Measurements from ENCODE around the gene SMOC1.
"Not testable (repeated sequence)": the region's sequence is repeated elsewhere in the genome, so short reads cannot be mapped to it uniquely, and the experiment has no call there.

The SMOC1 gene

GRCh38 chr14:69900603-69901002, 21.4 kb downstream of the SMOC1 start:
- ChIA-PET POLR2A (no interaction called here), CTCF (no interaction called here)
- no peak for DNase-seq (ENCODE audit: extremely low spot score)
- TF ChIP-seq ARNT (IDR thresholded peaks at IDR 0.05) (no peak), PKNOX1 (IDR thresholded peaks at IDR 0.05) (no peak), HDGF (IDR thresholded peaks at IDR 0.05; ENCODE audit: borderline replicate concordance) (no peak), CTBP1 (IDR thresholded peaks at IDR 0.05; ENCODE audit: borderline replicate concordance) (no peak), LEF1 (IDR thresholded peaks at IDR 0.05; ENCODE audit: borderline replicate concordance) (no peak), ELF4 (IDR thresholded peaks at IDR 0.05) (no peak), BHLHE40 (IDR thresholded peaks at IDR 0.05; ENCODE audit: borderline replicate concordance) (no peak), NFRKB (IDR thresholded peaks at IDR 0.05) (no peak), FOXA1 (IDR thresholded peaks at IDR 0.05) (no peak), FOXM1 (IDR thresholded peaks at IDR 0.05; ENCODE audit: borderline replicate concordance) (no peak), FOXK2 (IDR thresholded peaks at IDR 0.05) (no peak), ZNF384 (IDR thresholded peaks at IDR 0.05) (no peak), TARDBP (IDR thresholded peaks at IDR 0.05) (no peak), L3MBTL2 (conservative IDR thresholded peaks at IDR 0.05) (no peak), SUZ12 (IDR thresholded peaks at IDR 0.05) (no peak), SP1 (IDR thresholded peaks at IDR 0.05) (no peak)

GRCh38 chr14:69901113-69901951, 22.1 kb downstream of the SMOC1 start:
- no peak for TF ChIP-seq FOXK2 (IDR thresholded peaks at IDR 0.05)
- TF ChIP-seq CTBP1 (IDR thresholded peaks at IDR 0.05; ENCODE audit: borderline replicate concordance) = no peak
- no peak for TF ChIP-seq FOXA1 (IDR thresholded peaks at IDR 0.05)
- no peak for TF ChIP-seq ZNF384 (IDR thresholded peaks at IDR 0.05)
- TF ChIP-seq ARNT (IDR thresholded peaks at IDR 0.05) = no peak
- no peak for TF ChIP-seq FOXM1 (IDR thresholded peaks at IDR 0.05; ENCODE audit: borderline replicate concordance)
- no peak for TF ChIP-seq L3MBTL2 (conservative IDR thresholded peaks at IDR 0.05)
- TF ChIP-seq ELF4 (IDR thresholded peaks at IDR 0.05) = no peak
- TF ChIP-seq SUZ12 (IDR thresholded peaks at IDR 0.05) = no peak
- TF ChIP-seq TARDBP (IDR thresholded peaks at IDR 0.05) = no peak
- TF ChIP-seq BHLHE40 (IDR thresholded peaks at IDR 0.05; ENCODE audit: borderline replicate concordance) = no peak
- no peak for TF ChIP-seq LEF1 (IDR thresholded peaks at IDR 0.05; ENCODE audit: borderline replicate concordance)
- no peak for TF ChIP-seq SP1 (IDR thresholded peaks at IDR 0.05)
- TF ChIP-seq HDGF (IDR thresholded peaks at IDR 0.05; ENCODE audit: borderline replicate concordance) = no peak
- TF ChIP-seq NFRKB (IDR thresholded peaks at IDR 0.05) = no peak
- no peak for TF ChIP-seq PKNOX1 (IDR thresholded peaks at IDR 0.05)
- CTCF ChIA-PET = no interaction called here
- no peak for DNase-seq (ENCODE audit: extremely low spot score)
- POLR2A ChIA-PET = no interaction called here

GRCh38 chr14:69903046-69903445, 23.8 kb downstream of the SMOC1 start:
- DNase-seq (ENCODE audit: extremely low spot score); CTCF ChIA-PET; POLR2A ChIA-PET: not testable (repeated sequence)

GRCh38 chr14:69904246-69904645, 25.0 kb downstream of the SMOC1 start:
- DNase-seq (ENCODE audit: extremely low spot score) = no peak
- TF ChIP-seq ZNF384 (IDR thresholded peaks at IDR 0.05) (no peak), ELF4 (IDR thresholded peaks at IDR 0.05) (no peak), NFRKB (IDR thresholded peaks at IDR 0.05) (no peak), CTBP1 (IDR thresholded peaks at IDR 0.05; ENCODE audit: borderline replicate concordance) (no peak), SP1 (IDR thresholded peaks at IDR 0.05) (no peak), HDGF (IDR thresholded peaks at IDR 0.05; ENCODE audit: borderline replicate concordance) (no peak), LEF1 (IDR thresholded peaks at IDR 0.05; ENCODE audit: borderline replicate concordance) (no peak), SUZ12 (IDR thresholded peaks at IDR 0.05) (no peak)
- ChIA-PET POLR2A (no interaction called here), CTCF (no interaction called here)

- no peak for TF ChIP-seq L3MBTL2 (conservative IDR thresholded peaks at IDR 0.05)
- no peak for TF ChIP-seq CTBP1 (IDR thresholded peaks at IDR 0.05; ENCODE audit: borderline replicate concordance)
- TF ChIP-seq ARNT (IDR thresholded peaks at IDR 0.05) = no peak
- no peak for TF ChIP-seq SP1 (IDR thresholded peaks at IDR 0.05)
- TF ChIP-seq FOXM1 (IDR thresholded peaks at IDR 0.05; ENCODE audit: borderline replicate concordance) = no peak
- no peak for TF ChIP-seq TARDBP (IDR thresholded peaks at IDR 0.05)
- no peak for TF ChIP-seq PKNOX1 (IDR thresholded peaks at IDR 0.05)
- TF ChIP-seq FOXA1 (IDR thresholded peaks at IDR 0.05) = no peak
- no peak for TF ChIP-seq ELF4 (IDR thresholded peaks at IDR 0.05)
- TF ChIP-seq FOXK2 (IDR thresholded peaks at IDR 0.05) = no peak
- TF ChIP-seq NFRKB (IDR thresholded peaks at IDR 0.05) = no peak
- TF ChIP-seq LEF1 (IDR thresholded peaks at IDR 0.05; ENCODE audit: borderline replicate concordance) = no peak
- no peak for TF ChIP-seq SUZ12 (IDR thresholded peaks at IDR 0.05)
- TF ChIP-seq BHLHE40 (IDR thresholded peaks at IDR 0.05; ENCODE audit: borderline replicate concordance) = no peak
- CTCF ChIA-PET = no interaction called here
- no peak for DNase-seq (ENCODE audit: extremely low spot score)
- POLR2A ChIA-PET = no interaction called here
These were observed 27.0 kb downstream of the SMOC1 start for GRCh38 chr14:69906201-69906600.

- TF ChIP-seq NFRKB (IDR thresholded peaks at IDR 0.05) (no peak), FOXK2 (IDR thresholded peaks at IDR 0.05) (no peak), HDGF (IDR thresholded peaks at IDR 0.05; ENCODE audit: borderline replicate concordance) (no peak), FOXM1 (IDR thresholded peaks at IDR 0.05; ENCODE audit: borderline replicate concordance) (no peak), ZNF384 (IDR thresholded peaks at IDR 0.05) (no peak), CTBP1 (IDR thresholded peaks at IDR 0.05; ENCODE audit: borderline replicate concordance) (no peak), FOXA1 (IDR thresholded peaks at IDR 0.05) (no peak), ELF4 (IDR thresholded peaks at IDR 0.05) (no peak), PKNOX1 (IDR thresholded peaks at IDR 0.05) (no peak), SP1 (IDR thresholded peaks at IDR 0.05) (no peak)
- ChIA-PET POLR2A (no interaction called here), CTCF (no interaction called here)
- DNase-seq (ENCODE audit: extremely low spot score) = no peak
These were observed 30.8 kb downstream of the SMOC1 start for GRCh38 chr14:69909826-69910550.
